ENCODE results near the gene CHRNA7.
"Not testable (repeated sequence)": the region's sequence is repeated elsewhere in the genome, so short reads cannot be mapped to it uniquely, and the experiment has no call there.

The CHRNA7 gene

GRCh38 chr15:32120577-32121383 lies 90.5 kb downstream of the CHRNA7 start:
- DNase-seq, result no peak

DNA sequence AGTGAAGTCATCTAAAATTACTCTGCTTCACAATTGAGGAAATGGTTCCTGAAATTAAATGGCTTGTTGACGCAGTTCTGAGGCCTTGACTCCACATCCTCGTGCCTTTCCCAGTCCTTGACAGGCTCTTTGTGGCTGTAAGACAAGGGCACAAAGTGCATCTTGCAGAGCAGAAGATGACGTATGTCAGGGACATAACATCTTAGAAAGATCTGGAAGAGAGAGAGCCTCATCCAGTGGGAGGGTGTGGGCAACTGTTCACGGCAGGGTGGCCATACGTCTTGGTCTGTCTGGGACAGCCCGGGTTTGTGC lies 91.0 kb downstream of the CHRNA7 start:
- DNase-seq, result no peak

- no peak for DNase-seq
Measured at GRCh38 chr15:32122013-32122412, 91.7 kb downstream of the CHRNA7 start.

DNA sequence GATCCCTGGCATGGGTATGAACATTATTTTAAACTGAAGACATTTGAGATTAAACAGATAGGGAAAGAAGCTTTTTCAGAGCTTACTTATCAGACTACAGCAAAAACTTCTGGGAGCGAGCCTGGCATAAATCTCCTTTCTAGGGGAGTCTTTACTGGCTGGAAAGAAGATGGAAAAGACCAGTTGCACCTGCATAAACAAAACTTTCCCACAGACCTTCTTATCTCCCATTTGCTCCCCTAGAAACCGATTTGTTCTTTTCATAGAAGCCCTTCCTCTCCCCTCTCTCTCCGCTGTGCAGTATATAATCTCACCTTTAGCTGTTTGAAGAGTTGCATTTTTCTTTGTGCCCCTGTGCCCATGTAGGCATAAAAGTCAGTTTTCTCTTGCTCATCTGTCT lies 93.2 kb downstream of the CHRNA7 start:
- DNase-seq, result no peak

DNA sequence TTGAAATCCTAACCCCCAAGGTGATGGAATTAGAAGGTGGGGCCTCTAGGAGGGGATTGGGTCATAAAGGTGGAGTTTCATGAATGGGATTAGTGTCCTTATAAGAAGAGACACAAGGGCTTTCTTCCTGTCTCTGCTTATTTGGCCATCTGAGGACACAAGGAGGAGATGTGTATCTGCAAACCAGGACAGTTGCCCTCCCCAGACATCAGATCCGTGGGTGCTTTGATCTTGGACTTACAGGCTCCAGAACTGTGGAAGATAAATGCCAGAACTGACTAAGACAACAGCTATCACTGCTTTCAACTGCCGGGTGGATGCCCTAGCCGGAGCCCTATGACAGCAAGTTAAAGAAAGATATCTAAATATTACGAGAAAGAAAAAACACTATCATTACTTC lies 94.4 kb downstream of the CHRNA7 start:
- no peak for DNase-seq

DNA sequence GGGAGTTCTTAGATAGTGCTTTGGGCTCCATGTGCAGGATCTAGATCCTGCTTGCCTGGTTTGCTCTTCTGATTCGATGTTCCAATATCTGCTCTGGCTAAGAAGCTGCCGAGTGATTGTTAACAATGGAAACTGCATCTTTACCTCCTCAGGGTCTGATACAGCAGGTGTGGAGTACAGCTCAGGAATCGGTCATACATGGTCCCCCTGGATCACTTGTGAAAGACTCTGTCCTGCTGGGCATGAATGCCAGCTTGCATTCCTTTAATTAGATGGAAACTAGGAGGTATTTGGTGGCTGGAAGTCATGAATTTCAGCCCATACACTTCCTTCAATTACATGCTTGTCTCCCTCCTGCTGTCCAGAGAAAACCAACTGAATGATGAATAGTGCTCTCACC lies 95.3 kb downstream of the CHRNA7 start:
- DNase-seq, result no peak

DNA sequence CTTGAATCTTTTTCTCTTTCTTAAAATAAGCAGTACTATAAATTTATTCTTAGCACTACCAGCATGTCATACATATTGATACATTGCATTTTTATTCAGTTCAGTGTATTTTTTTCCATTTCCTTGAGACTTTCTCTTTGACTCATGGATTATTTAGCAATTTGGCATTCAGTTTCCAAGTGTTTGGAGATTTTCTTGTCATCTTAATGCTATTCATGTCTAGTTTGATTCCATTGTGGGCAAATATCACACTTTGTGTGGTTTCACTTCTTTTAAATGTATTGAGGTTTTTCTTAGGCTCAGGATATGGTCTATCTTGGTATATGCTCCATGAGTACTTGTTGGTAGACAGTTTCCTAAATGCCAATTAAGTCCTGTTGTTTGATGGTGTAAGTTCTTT lies 99.5 kb downstream of the CHRNA7 start:
- DNase-seq, result no peak

DNA sequence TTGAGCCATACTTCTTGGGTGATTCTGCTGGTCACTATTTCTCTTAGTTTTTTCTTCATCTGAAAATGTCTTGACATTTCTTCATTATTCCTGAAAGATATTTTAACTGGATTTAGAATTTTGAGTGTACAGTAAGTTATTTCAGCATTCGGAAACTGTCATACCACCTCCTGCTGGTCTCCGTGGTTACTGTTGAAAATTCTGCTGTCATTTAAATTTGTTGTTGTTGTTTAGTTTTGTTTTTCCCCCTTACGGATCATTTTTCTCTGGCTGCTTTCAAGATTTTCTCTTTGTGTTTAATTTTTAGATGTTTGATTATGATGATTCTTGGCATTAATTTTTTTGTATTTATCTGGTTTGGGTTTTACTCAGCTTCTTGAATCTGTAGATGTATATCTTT lies 100.5 kb downstream of the CHRNA7 start:
- no peak for DNase-seq

DNA sequence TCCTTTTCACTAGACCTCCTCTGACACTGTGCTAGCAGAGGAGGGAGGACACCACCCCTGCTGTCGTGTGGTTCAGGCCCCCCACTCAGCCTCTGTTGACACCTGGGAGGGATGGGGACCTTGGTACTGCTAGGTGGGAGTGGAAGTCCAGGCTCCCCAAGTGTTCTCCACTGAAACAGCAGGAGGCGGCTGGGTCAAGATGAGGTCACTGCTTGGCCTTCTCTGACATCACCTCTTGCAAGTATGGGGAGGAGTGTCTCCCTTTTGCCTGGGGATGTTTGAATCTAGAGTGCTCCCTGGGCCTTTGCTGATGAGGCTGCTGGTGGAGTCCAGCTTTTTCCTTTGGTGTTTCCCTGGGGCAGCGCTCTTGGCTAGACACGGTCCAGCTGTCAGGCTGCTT lies 101.5 kb downstream of the CHRNA7 start:
- no peak for DNase-seq

DNA sequence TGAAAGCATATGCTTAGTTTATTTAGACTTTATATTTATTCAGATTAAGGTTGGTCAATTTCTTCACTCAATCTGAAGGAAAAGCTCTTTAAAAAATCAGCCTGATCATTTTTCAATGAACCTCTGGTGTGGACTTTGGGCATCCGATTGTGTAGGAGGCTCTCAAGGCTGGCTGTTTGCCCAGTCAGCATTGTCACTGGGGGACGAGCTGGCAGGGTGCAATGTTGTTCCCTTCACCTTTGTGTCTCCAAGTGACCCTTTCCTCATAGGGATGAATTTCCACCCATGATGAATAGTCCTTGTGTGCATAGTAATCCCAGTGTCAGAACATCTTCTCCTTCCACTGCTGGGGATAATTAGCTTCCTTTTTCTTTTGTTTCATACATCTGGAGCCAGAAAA lies 102.5 kb downstream of the CHRNA7 start:
- no peak for DNase-seq

- no peak for DNase-seq
Measured at GRCh38 chr15:32134842-32135241, 104.5 kb downstream of the CHRNA7 start.

DNA sequence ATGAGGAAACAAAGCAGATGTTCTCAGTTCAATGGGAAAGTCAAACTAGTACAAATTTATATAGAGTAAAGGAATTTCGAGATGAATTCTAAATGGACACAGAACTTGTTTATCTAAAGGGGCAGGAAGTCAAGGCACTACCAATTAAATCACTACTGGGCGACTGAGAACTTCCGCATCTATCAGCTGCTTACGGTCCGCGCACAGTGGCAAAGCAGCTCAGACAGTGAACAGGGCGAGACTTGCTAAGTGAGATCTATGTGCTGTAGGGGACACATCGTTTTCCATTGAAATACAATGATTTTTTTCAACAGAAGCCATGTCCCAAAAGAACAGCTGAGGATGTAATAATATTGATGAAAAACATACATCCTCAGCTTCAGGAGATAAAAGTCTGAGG lies 105.0 kb downstream of the CHRNA7 start:
- DNase-seq, result no peak

GRCh38 chr15:32145512-32145911 lies 115.2 kb downstream of the CHRNA7 start:
- DNase-seq, result not testable (repeated sequence)

DNA sequence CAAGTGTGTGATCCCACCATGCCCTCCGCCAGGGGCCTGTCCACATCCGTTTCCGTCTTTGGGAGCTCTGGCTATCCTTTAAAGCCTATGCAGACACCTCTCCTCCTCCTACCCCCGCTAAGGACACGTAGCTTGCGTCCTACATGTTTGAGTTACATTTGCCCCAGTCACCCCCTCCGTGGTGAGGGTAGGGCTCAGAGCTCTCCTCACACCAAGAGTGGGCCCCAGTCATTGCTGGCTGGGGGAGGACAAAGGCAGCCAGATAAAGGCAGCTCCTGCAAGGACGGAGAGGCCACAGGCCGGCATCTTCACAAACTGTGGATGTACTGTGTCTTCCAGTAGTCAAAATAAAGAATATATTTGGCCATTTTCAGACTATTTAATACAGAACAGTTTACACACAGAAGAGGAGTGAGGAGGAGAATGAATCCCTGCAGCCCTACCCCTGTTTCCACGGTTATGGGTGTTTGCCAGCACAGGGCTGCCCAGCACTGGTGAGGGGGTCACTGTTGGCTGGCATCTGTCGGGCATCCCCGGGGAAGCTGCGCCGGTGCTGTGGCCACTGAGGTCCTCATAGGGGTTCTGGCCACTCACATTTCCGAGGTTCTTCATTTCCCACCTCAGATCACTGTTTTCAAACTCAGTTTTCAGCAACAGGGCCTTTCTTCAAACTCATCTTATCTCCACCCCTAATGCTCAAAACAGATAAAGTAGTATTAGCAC lies 118.7 kb downstream of the CHRNA7 start:
- DNase-seq, result no peak

DNA sequence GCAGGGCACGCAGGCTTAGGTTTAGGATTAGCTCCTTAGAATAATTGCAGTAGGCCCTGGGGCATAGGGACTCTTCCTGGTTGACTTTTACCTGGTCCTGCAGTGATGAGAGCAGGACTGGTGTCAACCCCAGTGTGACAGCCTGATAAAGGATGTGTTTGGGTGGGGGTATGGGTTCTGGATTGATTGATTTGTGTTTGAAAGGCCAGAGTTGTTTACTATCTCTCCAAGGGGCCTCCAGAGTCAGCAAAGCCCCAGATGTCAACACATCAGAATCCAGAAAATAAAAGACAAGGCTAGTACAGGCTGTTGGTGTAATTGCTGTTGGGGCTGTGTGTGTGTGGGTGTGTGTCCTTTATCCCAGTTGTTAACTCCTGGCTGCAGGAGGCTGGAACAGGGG lies 122.3 kb downstream of the CHRNA7 start:
- no peak for DNase-seq

DNA sequence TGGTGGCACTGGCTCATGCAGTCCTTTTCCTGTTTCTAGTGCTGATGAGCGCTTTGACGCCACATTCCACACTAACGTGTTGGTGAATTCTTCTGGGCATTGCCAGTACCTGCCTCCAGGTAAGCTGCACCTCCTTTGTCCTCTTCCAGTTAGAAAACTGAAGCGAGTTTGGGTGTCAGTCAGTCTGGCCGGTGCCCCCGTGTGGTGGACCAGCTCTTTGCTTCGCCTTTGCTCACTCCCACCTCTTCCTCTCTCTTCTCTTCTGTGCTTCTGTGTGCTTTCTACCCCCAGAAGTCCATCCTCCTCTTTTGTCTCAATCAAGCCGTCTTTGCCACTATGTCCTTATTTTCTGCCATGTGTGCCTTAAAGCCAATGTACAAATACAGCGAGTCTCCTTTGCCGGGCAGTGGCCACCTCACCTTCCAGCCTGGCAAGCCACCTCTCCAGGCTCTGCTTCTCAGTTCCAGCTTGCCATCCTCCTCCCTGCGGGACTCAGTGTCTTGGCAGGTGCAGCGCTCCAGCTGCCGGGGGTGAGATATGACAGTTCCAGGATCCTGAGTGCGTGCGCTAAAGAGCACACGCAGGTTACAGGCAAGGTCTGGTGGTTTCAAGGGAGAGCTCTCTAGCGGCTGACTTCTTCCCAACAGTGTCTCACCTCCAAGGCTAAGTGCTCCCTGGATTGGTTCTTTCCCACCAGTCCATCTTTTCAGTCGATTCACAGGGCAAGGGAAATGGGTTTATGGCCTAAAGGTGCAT lies 123.7 kb downstream of the CHRNA7 start:
- DNase-seq, result not testable (repeated sequence)

DNA sequence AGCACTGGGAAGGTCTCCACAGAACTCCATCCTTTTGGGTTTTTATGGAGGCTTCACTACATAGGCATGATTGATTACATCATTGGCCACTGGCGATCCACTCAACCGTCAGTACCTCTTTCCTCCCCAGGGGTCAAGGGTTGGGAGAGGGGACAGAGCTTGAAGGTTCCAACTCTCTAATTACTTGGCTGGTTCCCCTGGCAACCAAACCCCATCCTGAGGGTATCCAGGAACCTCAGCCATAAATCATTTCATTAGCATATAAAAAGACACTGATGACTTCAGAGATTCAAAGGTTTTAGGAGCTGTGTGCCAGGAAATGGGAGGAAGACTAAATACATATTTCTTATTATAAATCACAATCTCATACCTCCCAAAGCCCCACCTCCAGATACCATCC lies 131.8 kb downstream of the CHRNA7 start:
- not testable (repeated sequence) for DNase-seq

DNA sequence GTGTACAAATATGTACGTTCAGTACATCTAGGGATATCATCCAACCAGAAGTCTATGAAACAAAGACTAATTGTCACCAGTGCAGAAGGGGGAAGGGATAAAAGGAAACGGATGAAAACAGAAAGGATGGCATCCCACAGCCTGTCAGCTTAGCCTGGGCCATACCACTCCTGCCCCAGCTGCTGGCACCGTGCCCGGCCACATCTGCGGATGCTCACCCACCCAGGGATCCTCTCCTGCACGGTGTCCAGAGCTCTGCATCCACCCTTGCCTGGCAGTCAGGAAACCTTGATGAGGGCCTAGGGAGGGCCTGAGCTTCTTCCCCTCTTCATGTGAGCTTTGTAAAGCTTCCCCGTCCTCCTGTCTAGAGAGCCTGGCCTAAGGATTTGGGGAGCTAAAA lies 133.8 kb downstream of the CHRNA7 start:
- DNase-seq, result not testable (repeated sequence)

GRCh38 chr15:32164747-32165146 lies 134.4 kb downstream of the CHRNA7 start:
- DNase-seq, result not testable (repeated sequence)

DNA sequence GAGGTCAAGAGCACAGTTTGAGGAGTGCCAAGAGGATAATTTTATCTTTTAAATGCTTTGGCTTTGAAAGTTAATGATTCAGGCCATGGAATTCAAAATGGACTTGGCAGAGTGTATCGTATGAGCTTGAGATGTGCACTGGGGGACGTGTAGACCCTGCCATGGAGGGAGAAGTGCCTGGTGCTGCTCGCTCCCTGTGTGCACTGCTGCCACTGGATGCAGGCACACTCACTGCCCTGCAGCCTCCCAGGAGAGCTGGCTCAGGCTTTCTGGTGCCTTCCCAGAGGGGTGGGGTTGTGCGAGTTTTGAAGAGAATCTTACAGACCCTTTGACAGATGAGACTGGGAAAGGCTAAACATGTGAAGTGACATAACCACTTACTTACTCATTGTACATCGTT lies 135.5 kb downstream of the CHRNA7 start:
- not testable (repeated sequence) for DNase-seq

DNA sequence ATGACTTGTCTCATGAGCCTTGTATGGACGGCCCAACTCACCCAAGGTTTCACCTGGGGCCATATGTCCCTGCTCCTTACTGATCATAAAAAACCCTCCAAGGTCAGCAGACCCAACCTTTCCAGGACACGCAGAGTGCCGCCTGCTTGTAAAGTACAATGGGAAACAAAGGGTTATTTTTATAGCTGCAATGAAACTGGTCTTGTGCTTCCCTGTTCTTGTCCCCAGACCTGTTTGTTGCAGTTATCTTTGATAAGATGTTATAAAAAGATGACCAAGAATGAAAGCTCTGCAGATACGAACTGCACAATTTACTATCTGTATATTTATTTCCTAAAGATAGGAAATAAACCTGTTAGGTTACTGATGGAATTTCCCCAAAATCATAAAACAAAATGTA lies 136.0 kb downstream of the CHRNA7 start:
- not testable (repeated sequence) for DNase-seq

- not testable (repeated sequence) for DNase-seq
Measured at GRCh38 chr15:32167913-32168312, 137.6 kb downstream of the CHRNA7 start.

DNA sequence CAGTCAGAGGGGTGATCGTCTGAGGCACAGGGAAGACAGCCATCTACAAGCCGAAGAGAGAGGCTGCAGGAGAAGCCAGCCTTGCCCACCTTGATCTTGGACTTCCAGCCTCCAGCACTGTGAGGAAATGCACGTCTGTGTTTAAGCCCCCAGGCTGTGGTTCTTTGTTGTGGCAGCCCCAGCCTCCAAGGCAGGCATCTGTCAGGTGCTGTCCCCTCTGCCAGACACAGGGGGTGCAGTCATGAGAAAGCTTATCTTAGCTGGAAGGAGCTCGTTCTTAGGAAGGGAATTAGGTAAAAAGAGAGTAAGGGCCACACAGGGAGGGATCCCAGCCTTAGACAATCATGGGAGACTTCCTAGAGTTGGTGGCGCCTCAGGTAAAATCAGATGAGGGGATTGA lies 150.3 kb downstream of the CHRNA7 start:
- DNase-seq, result not testable (repeated sequence)

DNA sequence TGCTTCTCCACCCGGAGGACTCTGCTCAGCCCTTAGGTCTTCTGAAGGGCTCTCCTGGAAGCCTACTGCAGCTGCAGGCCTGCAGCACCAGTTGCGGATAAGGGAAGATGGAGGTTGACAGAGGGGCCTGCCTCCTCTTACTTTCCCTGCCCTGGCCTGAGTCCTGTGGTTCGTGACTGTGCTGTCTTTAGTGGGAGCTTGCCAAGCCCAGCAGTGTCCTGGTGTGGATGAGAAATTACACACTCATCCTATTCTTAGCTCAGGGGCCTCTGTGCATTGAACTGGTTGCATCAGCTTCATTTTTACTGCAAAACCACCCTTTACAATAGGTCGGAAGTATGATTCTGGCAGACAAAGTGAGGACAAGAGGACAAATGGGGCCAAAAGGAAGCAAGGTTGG lies 163.5 kb downstream of the CHRNA7 start:
- not testable (repeated sequence) for DNase-seq

Data from effector CD4-positive, alpha-beta T cell (primary cell).